GM23338 (cell line): ENCODE results near the gene ABHD3. TPM values are rescaled to one million over a fixed set of nuclear protein-coding genes. Genes with fewer than 3 reads are reported as not detected.
"Not testable (repeated sequence)": the region's sequence is repeated elsewhere in the genome, so short reads cannot be mapped to it uniquely, and the experiment has no call there.

ENCODE experiments used
- ATAC-seq: fragments of 200-7000 bp; cut with Tn5 transposase; 3 replicates; pipeline ENCODE4 v1.9.1; 2020
- DNase-seq: peaks from one replicate; pipeline ENCODE4 v3.0.0-alpha.2; 2015; ENCODE audit warnings: low spot score
- H2AFZ ChIP-seq: fragments of 200-600 bp; sonication (generic); 2 replicates; pipeline ENCODE4 v1.8.0; 2016; ENCODE audit warnings: antibody characterized with exemption, mild to moderate bottlenecking, moderate library complexity
- H3F3A ChIP-seq: fragments of 200-600 bp; sonication (generic); replicated peaks from 2 replicates; pipeline ENCODE4 v1.8.0; 2017; ENCODE audit warnings: antibody characterized with exemption, mixed run types, low read depth
- H3K27ac ChIP-seq: fragments of 200-600 bp; sonication (generic); 2 replicates; pipeline ENCODE4 v1.6.1; 2016; ENCODE audit warnings: low read depth
- H3K27me3 ChIP-seq: fragments of 200-600 bp; sonication (generic); 2 replicates; pipeline ENCODE4 v1.8.0; 2016; ENCODE audit warnings: mild to moderate bottlenecking, mixed run types, moderate library complexity; ENCODE audit not compliant: insufficient read depth
- H3K36me3 ChIP-seq: fragments of 200-600 bp; sonication (generic); 2 replicates; pipeline ENCODE4 v1.8.0; 2016; ENCODE audit warnings: mild to moderate bottlenecking; ENCODE audit not compliant: insufficient read depth
- H3K4me1 ChIP-seq: fragments of 200-600 bp; sonication (generic); 2 replicates; pipeline ENCODE4 v1.8.0; 2016; ENCODE audit warnings: mild to moderate bottlenecking, moderate library complexity; ENCODE audit not compliant: insufficient read depth
- H3K4me2 ChIP-seq: fragments of 200-600 bp; sonication (generic); 2 replicates; pipeline ENCODE4 v1.7.1; 2017; ENCODE audit warnings: mixed run types
- H3K4me3 ChIP-seq: fragments of 200-600 bp; sonication (generic); 2 replicates; pipeline ENCODE4 v1.6.1; 2016; ENCODE audit warnings: mixed run types
- H3K79me2 ChIP-seq: fragments of 200-600 bp; sonication (generic); replicated peaks from 2 replicates; pipeline ENCODE4 v1.8.0; 2017; ENCODE audit warnings: mild to moderate bottlenecking; ENCODE audit not compliant: insufficient read depth
- H3K9me2 ChIP-seq: fragments of 200-600 bp; sonication (generic); 2 replicates; pipeline ENCODE4 v1.8.0; 2017; ENCODE audit not compliant: insufficient read depth
- H4K20me1 ChIP-seq: fragments of 200-600 bp; sonication (generic); replicated peaks from 2 replicates; pipeline ENCODE4 v1.8.0; 2017; ENCODE audit warnings: mild to moderate bottlenecking; ENCODE audit not compliant: insufficient read depth
- H3K27ac Mint-ChIP-seq: 2 replicates; pipeline ENCODE4 v1.8.0; 2020; ENCODE audit warnings: inconsistent platforms, mild to moderate bottlenecking, moderate library complexity, mixed read lengths
- H3K27me3 Mint-ChIP-seq: 3 replicates; pipeline ENCODE4 v1.8.0; 2022; ENCODE audit warnings: low read depth, mild to moderate bottlenecking, moderate library complexity, mixed read lengths, inconsistent platforms; ENCODE audit not compliant: insufficient read depth, poor library complexity
- H3K36me3 Mint-ChIP-seq: 3 replicates; pipeline ENCODE4 v1.8.0; 2021; ENCODE audit warnings: low read depth, mild to moderate bottlenecking, inconsistent platforms, moderate library complexity, mixed read lengths
- H3K4me1 Mint-ChIP-seq: 3 replicates; pipeline ENCODE4 v1.8.0; 2020; ENCODE audit warnings: mild to moderate bottlenecking, inconsistent platforms, mixed read lengths
- H3K4me3 Mint-ChIP-seq: 3 replicates; pipeline ENCODE4 v1.8.0; 2021; ENCODE audit warnings: moderate library complexity, mild to moderate bottlenecking, inconsistent platforms, mixed read lengths
- H3K9me3 Mint-ChIP-seq: 3 replicates; pipeline ENCODE4 v1.8.0; 2020; ENCODE audit warnings: moderate library complexity, mild to moderate bottlenecking, inconsistent platforms, mixed read lengths
- CREB1 ChIP-seq: fragments of 250-450 bp; sonication (Bioruptor Pico); IDR thresholded peaks from 2 replicates; pipeline ENCODE4 v1.5.0; 2020; ENCODE audit warnings: low read depth, mild to moderate bottlenecking, moderate library complexity
- EZH2 ChIP-seq: fragments of 200-600 bp; sonication (generic); IDR thresholded peaks from one replicate; pipeline ENCODE4 v1.8.0; 2017; ENCODE audit warnings: antibody characterized with exemption, mild to moderate bottlenecking, low read depth; ENCODE audit not compliant: unreplicated experiment
- EZH2phosphoT487 ChIP-seq: fragments of 200-600 bp; sonication (generic); IDR thresholded peaks from one replicate; pipeline ENCODE4 v1.8.1; 2018; ENCODE audit warnings: antibody characterized with exemption; ENCODE audit not compliant: unreplicated experiment
- NANOG ChIP-seq: IDR thresholded peaks from 2 replicates; pipeline ENCODE4 v1.6.1; 2016; ENCODE audit warnings: antibody characterized with exemption, borderline replicate concordance
- POLR2AphosphoS5 ChIP-seq: IDR thresholded peaks from 2 replicates; pipeline ENCODE4 v1.6.1; 2016; ENCODE audit warnings: antibody characterized with exemption, low read depth
- ZNF114 ChIP-seq: fragments of 250-450 bp; sonication (Bioruptor Pico); IDR thresholded peaks from 2 replicates; pipeline ENCODE4 v1.5.0; 2020; ENCODE audit warnings: mild to moderate bottlenecking, moderate library complexity
- ZNF331 ChIP-seq: fragments of 250-450 bp; sonication (Bioruptor Pico); IDR thresholded peaks from 2 replicates; pipeline ENCODE4 v1.5.0; 2020; ENCODE audit warnings: low read depth, mild to moderate bottlenecking, moderate library complexity
- polyA plus RNA-seq: library from polyadenylated mRNA; unstranded; fragments of >200 nt; fragmentation: Nextera tagmentation; extraction: Ambion mirVana; gene quantifications from 2 replicates; pipeline ENCODE4 v1.2.1, GENCODE V29; 2016
- total RNA-seq: library from RNA; depleted of rRNA; stranded (reverse); fragments of >200 nt; shearing (Covaris generic); gene quantifications from 2 replicates; pipeline ENCODE4 v1.2.3, GENCODE V29; 2014
- TF ChIP-seq, protein P1 (sequence below): IDR thresholded peaks from 2 replicates; pipeline ENCODE4 v1.6.1; 2016; ENCODE audit warnings: antibody characterized with exemption

ABHD3 gene
- total and polyA plus RNA-seq, 2 experiments from 2014 or later = 16.2 to 19.9 TPM

GRCh38 chr18:21739604-21740537, 35.3 kb upstream of the ABHD3 start (continued):
- TF ChIP-seq ZNF114 = no peak
- no peak for TF ChIP-seq NANOG
- TF ChIP-seq POLR2AphosphoS5 = no peak
- no peak for TF ChIP-seq EZH2
- no peak for TF ChIP-seq ZNF331
- no peak for TF ChIP-seq CREB1 (CRISPR knock-in tag)
- no peak for TF ChIP-seq EZH2phosphoT487
- TF ChIP-seq, protein P1, sequence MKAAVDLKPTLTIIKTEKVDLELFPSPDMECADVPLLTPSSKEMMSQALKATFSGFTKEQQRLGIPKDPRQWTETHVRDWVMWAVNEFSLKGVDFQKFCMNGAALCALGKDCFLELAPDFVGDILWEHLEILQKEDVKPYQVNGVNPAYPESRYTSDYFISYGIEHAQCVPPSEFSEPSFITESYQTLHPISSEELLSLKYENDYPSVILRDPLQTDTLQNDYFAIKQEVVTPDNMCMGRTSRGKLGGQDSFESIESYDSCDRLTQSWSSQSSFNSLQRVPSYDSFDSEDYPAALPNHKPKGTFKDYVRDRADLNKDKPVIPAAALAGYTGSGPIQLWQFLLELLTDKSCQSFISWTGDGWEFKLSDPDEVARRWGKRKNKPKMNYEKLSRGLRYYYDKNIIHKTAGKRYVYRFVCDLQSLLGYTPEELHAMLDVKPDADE = no peak

DNA sequence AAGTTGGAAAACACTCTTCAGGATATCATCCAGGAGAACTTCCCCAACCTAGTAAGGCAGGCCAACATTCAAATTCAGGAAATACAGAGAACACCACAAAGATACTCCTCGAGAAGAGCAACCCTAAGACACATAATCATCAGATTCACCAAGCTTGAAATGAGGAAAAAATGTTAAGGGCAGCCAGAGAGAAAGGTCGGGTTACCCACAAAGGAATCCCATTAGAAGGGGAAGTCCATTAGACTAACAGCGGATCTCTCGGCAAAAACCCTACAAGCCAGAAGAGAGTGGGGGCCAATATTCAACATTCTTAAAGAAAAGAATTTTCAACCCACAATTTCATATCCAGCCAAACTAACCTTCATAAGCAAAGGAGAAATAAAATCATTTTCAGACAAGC, 32.4 kb upstream of the ABHD3 start:
- H3K4me2 ChIP-seq, H2AFZ ChIP-seq, H3K27ac ChIP-seq, H3F3A ChIP-seq, ATAC-seq, H3K27me3 ChIP-seq, H3K27me3 Mint-ChIP-seq, H4K20me1 ChIP-seq, DNase-seq, H3K27ac Mint-ChIP-seq, H3K4me3 ChIP-seq, H3K9me2 ChIP-seq, H3K79me2 ChIP-seq, H3K4me3 Mint-ChIP-seq, H3K36me3 ChIP-seq: not testable (repeated sequence)
- peaks cover 18% of the 10 kb centered on the region for H3K4me1 ChIP-seq
- Mint-ChIP-seq H3K4me1 (peaks cover 22% of the 10 kb centered on the region), H3K36me3 (peaks cover 12% of the 10 kb centered on the region), H3K9me3 (peaks cover 25% of the 10 kb centered on the region)

DNA sequence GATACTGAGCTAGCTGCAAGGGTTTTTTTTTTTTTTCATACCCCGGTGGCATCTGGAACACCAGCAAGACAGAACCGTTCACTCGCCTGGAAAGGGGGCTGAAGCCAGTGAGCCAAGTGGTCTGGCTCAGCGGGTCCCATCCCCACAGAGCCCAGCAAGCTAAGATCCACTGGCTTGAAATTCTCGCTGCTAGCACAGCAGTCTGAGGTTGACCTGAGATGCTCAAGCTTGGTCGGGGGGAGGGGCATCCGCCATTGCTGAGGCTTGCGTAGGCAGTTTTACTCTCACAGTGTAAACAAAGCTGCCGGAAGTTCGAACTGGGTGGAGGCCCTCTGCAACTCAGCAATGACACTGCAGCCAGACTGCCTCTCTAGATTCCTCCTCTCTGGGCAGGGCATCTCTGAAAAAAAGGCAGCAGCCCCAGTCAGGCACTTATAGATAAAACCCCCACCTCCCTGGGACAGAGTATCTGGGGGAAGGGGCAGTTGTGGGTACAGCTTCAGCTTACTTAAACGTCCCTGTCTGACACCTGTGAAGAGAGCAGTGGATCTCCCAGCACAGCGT, 31.0 kb upstream of the ABHD3 start:
- no peak overlapping the region for H3K4me3 ChIP-seq
- peak overlapping the region; percentile 90; the same call in 1 of the 2 replicates for H3K27ac ChIP-seq
- H2AFZ ChIP-seq = peak overlapping the region; percentile 85
- Mint-ChIP-seq H3K4me1 (peaks cover 22% of the 10 kb centered on the region), H3K4me3 (no peak overlapping the region; the same call in 2 of the 3 replicates), H3K27me3 (peaks cover 2% of the 10 kb centered on the region), H3K9me3 (peaks cover 25% of the 10 kb centered on the region), H3K36me3 (peaks cover 12% of the 10 kb centered on the region), H3K27ac (peak overlapping the region; percentile 75)
- no peaks in the 10 kb centered on the region for H3F3A ChIP-seq
- H3K4me1 ChIP-seq = peaks cover 18% of the 10 kb centered on the region
- H3K79me2 ChIP-seq = no peaks in the 10 kb centered on the region
- no peaks in the 10 kb centered on the region for H3K27me3 ChIP-seq
- H4K20me1 ChIP-seq = no peaks in the 10 kb centered on the region
- ATAC-seq (peak; percentile 35), DNase-seq (peak; percentile 90)
- TF ChIP-seq CREB1 (CRISPR knock-in tag) (peak; percentile 59; the same call in 1 of the 2 replicates), POLR2AphosphoS5 (no peak)
- no peaks in the 10 kb centered on the region for H3K36me3 ChIP-seq
- no peaks in the 10 kb centered on the region for H3K9me2 ChIP-seq
- peak overlapping the region; percentile 49 for H3K4me2 ChIP-seq
